B cell (primary cell): ENCODE measurements around the gene TAF11L2. TPM values are rescaled to one million over a fixed set of nuclear protein-coding genes. Genes with fewer than 3 reads are reported as not detected.
"Not testable (repeated sequence)": the region's sequence is repeated elsewhere in the genome, so short reads cannot be mapped to it uniquely, and the experiment has no call there.

Experiments
- ATAC-seq: fragments of 200-7000 bp; cut with Tn5 transposase; one replicate; pipeline ENCODE4 v1.10.0; 2021; ENCODE audit warnings: low read depth, mild to moderate bottlenecking, moderate number of reproducible peaks, moderate library complexity
- CTCF ChIA-PET: fragments of 350-600 bp; sonication (Branson Sonifier 250); formaldehyde crosslinking; loops from one replicate; lab custom pipeline; 2021; ENCODE audit warnings: antibody characterized with exemption, inconsistent platforms; lab: Charles Lee
- POLR2A ChIA-PET: fragments of 350-600 bp; sonication (Branson Sonifier 250); formaldehyde crosslinking; loops from one replicate; lab custom pipeline; 2021; ENCODE audit warnings: antibody characterized with exemption; lab: Charles Lee
- DNase-seq: peaks from one replicate; pipeline ENCODE4 v3.0.0; 2013
- H2AFZ ChIP-seq: 2 replicates; pipeline ENCODE4 v1.6.1; 2012; ENCODE audit warnings: mild to moderate bottlenecking, low read depth, low read length; ENCODE audit not compliant: insufficient read depth, poor library complexity, severe bottlenecking
- H3K27ac ChIP-seq, 2 donors: 1 replicate in 1 of 2; 2 replicates in 1 of 2; pipeline ENCODE4 v1.5.1; 2012 to 2013; ENCODE audit warnings: low read length in 2 of 2, mild to moderate bottlenecking in 2 of 2, moderate library complexity in 1 of 2
- H3K27me3 ChIP-seq, 4 experiments: fragments of 200-600 bp in 1 of 4; sonication (generic) in 1 of 4; replicated peaks in 1 of 4; 1 replicate in 2 of 4; 2 replicates in 2 of 4; pipeline versions ENCODE4 v1.6.1 to v1.7.0; 2013 to 2016; ENCODE audit warnings: low read length in 3 of 4, mild to moderate bottlenecking in 2 of 4, mixed read lengths in 1 of 4, moderate library complexity in 1 of 4; ENCODE audit not compliant: insufficient read depth in 4 of 4, control insufficient read depth in 3 of 4; ENCODE audit errors: control extremely low read depth in 1 of 4
- H3K36me3 ChIP-seq, 2 experiments: replicated peaks in 1 of 2; 1 replicate in 1 of 2; 2 replicates in 1 of 2; pipeline versions ENCODE4 v1.6.1 to v1.7.1; 2013; ENCODE audit warnings: low read length in 1 of 2; ENCODE audit not compliant: insufficient read depth in 2 of 2, control insufficient read depth in 1 of 2; ENCODE audit errors: control extremely low read depth in 1 of 2, extremely low read depth in 1 of 2
- H3K4me1 ChIP-seq, 2 donors: fragments of 200-600 bp in 1 of 2; sonication (generic) in 1 of 2; 1 replicate in 1 of 2; 2 replicates in 1 of 2; pipeline versions ENCODE4 v1.5.1 to v1.6.1; 2013 to 2017; ENCODE audit warnings: low read length in 2 of 2; ENCODE audit not compliant: control insufficient read depth in 2 of 2, insufficient read depth in 2 of 2
- H3K4me2 ChIP-seq: replicated peaks from 2 replicates; pipeline ENCODE3; 2012; ENCODE audit warnings: mild to moderate bottlenecking, low read depth, low read length; ENCODE audit not compliant: poor library complexity, severe bottlenecking
- H3K4me3 ChIP-seq, 5 experiments: fragments of 200-600 bp in 1 of 5; sonication (generic) in 1 of 5; 1 replicate in 3 of 5; 2 replicates in 2 of 5; pipeline versions ENCODE4 v1.5.1 to v1.7.0; 2011 to 2016; ENCODE audit warnings: low read length in 4 of 5, mild to moderate bottlenecking in 4 of 5, low read depth in 2 of 5, control low read depth in 1 of 5, moderate library complexity in 1 of 5; ENCODE audit not compliant: insufficient read depth in 1 of 5; ENCODE audit errors: control extremely low read depth in 1 of 5, extremely low read depth in 1 of 5
- H3K79me2 ChIP-seq: fragments of 200-600 bp; sonication (generic); one replicate; pipeline ENCODE4 v1.6.0; 2016; ENCODE audit warnings: low read length; ENCODE audit not compliant: control insufficient read depth, insufficient read depth
- H3K9ac ChIP-seq: fragments of 200-600 bp; sonication (generic); 2 replicates; pipeline ENCODE4 v1.6.1; 2017; ENCODE audit warnings: mild to moderate bottlenecking, low read length, moderate library complexity
- H3K9me3 ChIP-seq, 3 donors: one replicate each; pipeline versions ENCODE4 v1.6.1 to v1.7.1; 2013; ENCODE audit warnings: low read length in 2 of 3; ENCODE audit not compliant: control insufficient read depth in 2 of 3, insufficient read depth in 1 of 3; ENCODE audit errors: control extremely low read depth in 1 of 3
- H4K20me1 ChIP-seq: 2 replicates; pipeline ENCODE4 v1.6.0; 2012; ENCODE audit warnings: mild to moderate bottlenecking, low read length; ENCODE audit not compliant: insufficient read depth, control insufficient read depth, poor library complexity, severe bottlenecking
- H3K27ac Mint-ChIP-seq: one replicate; pipeline ENCODE4 v1.8.0; 2021; ENCODE audit warnings: mixed read lengths
- H3K27me3 Mint-ChIP-seq: one replicate; pipeline ENCODE4 v1.8.0; 2021; ENCODE audit warnings: mixed read lengths
- H3K4me1 Mint-ChIP-seq: one replicate; pipeline ENCODE4 v1.8.0; 2021; ENCODE audit warnings: mixed read lengths
- H3K4me3 Mint-ChIP-seq: one replicate; pipeline ENCODE4 v1.8.0; 2021; ENCODE audit warnings: mixed read lengths
- H3K9me3 Mint-ChIP-seq: one replicate; pipeline ENCODE4 v1.8.0; 2022; ENCODE audit warnings: mixed read lengths; ENCODE audit not compliant: insufficient read depth
- CTCF ChIP-seq: fragments of 200-600 bp; IDR thresholded peaks from one replicate; pipeline ENCODE4 v1.8.0; 2022; ENCODE audit warnings: antibody characterized with exemption, mild to moderate bottlenecking
- EZH2 ChIP-seq: IDR thresholded peaks from 2 replicates; pipeline ENCODE4 v1.6.1; 2012; ENCODE audit warnings: borderline replicate concordance, low read depth, mild to moderate bottlenecking, moderate library complexity, low read length; ENCODE audit not compliant: insufficient read depth, poor library complexity, severe bottlenecking
- WGBS: methylation state at CpG from one replicate; pipeline ENCODE4 v1.1.5; 2013; ENCODE audit warnings: missing lambda C conversion rate; ENCODE audit not compliant: insufficient coverage; 5-methylcytosine and 5-hydroxymethylcytosine counted together
- intact Hi-C: fragments of 100-400 bp; cut with micrococcal nuclease; formaldehyde crosslinking; loops from one replicate; pipeline ENCODE4 v1.10.0; 2022
- polyA plus RNA-seq: library from polyadenylated mRNA; depleted of rRNA; stranded (reverse); fragments of >200 nt; gene quantifications from 2 replicates; pipeline ENCODE4 v1.2.3, GENCODE V29; 2012
- total RNA-seq, 2 donors: library from RNA; stranded (reverse); fragments of 120-200 nt in 1 of 2; gene quantifications; 1 replicate in 1 of 2; 2 replicates in 1 of 2; pipeline versions ENCODE4 v1.2.3 to v1.2.4, GENCODE V29; 2013 to 2022

Gene TAF11L2
- total and polyA plus RNA-seq, 2 donors (not counting 1 experiment from before 2014, with no cell fraction given): not detected

GRCh38 chr5:17511775-17512325 is 13.8 kb downstream of the TAF11L2 start:
- no peak for DNase-seq
- ATAC-seq: no peak
- peaks cover 6% of the 10 kb centered on the region for H3K27me3 Mint-ChIP-seq
- no peak overlapping the region for H3K27ac Mint-ChIP-seq
- H3K4me3 Mint-ChIP-seq: no peak overlapping the region
- H3K4me1 Mint-ChIP-seq: no peaks in the 10 kb centered on the region
- POLR2A ChIA-PET: no interaction called here
- Histone ChIP-seq H3K4me2 (no peak overlapping the region), H3K27ac (no peak overlapping the region), H3K9me3 (no peaks in the 10 kb centered on the region), H3K79me2 (no peaks in the 10 kb centered on the region), H3K9ac (no peak overlapping the region), H3K27me3 (no peaks in the 10 kb centered on the region), H3K36me3 (no peaks in the 10 kb centered on the region), H3K4me1 (no peaks in the 10 kb centered on the region), H3K4me3 (no peak overlapping the region), H4K20me1 (no peaks in the 10 kb centered on the region), H2AFZ (no peak overlapping the region)
- H3K9me3 Mint-ChIP-seq: no peaks in the 10 kb centered on the region
- TF ChIP-seq CTCF (no peak), EZH2 (no peak)
- intact Hi-C loops: no loop called here
- CTCF ChIA-PET: no interaction called here
- 92% methylated on average over 17 of the region's 17 CpGs for WGBS

- CTCF ChIA-PET, H3K4me3 Mint-ChIP-seq, H3K27me3 Mint-ChIP-seq, H3K27ac ChIP-seq, H3K4me2 ChIP-seq, H3K4me1 ChIP-seq, POLR2A ChIA-PET, H3K9me3 Mint-ChIP-seq, H3K36me3 ChIP-seq, DNase-seq, H3K27ac Mint-ChIP-seq, H4K20me1 ChIP-seq, H3K4me1 Mint-ChIP-seq, ATAC-seq, H3K4me3 ChIP-seq, H3K27me3 ChIP-seq, H3K9me3 ChIP-seq, H2AFZ ChIP-seq, H3K9ac ChIP-seq, H3K79me2 ChIP-seq, intact Hi-C loops: not testable (repeated sequence)
- WGBS: 84% methylated on average over 4 of the region's 12 CpGs
Measured at GRCh38 chr5:17517526-17517925, 19.5 kb downstream of the TAF11L2 start.

- H3K4me1 Mint-ChIP-seq, ATAC-seq, H3K27me3 ChIP-seq, CTCF ChIA-PET, H4K20me1 ChIP-seq, H3K4me2 ChIP-seq, intact Hi-C loops, H3K36me3 ChIP-seq, H3K27me3 Mint-ChIP-seq, H3K9me3 Mint-ChIP-seq, H2AFZ ChIP-seq, H3K27ac Mint-ChIP-seq, H3K79me2 ChIP-seq, H3K9ac ChIP-seq, H3K4me3 ChIP-seq, POLR2A ChIA-PET, H3K4me1 ChIP-seq, H3K27ac ChIP-seq, H3K4me3 Mint-ChIP-seq, H3K9me3 ChIP-seq, DNase-seq: not testable (repeated sequence)
- WGBS: no CpG with 5 or more reads among the region's 15 CpGs
Measured at GRCh38 chr5:17518067-17518466, 20.0 kb downstream of the TAF11L2 start, which contains the start of gene TAF11L3. Gene TAF11L3, plus strand, starts transcription at chr5:17518367.
